ENCODE measurements around the gene AP2A1.

- TF ChIP-seq POLR2A (IDR thresholded peaks at IDR 0.05; ENCODE audit: low read depth, low read length) (no peak), TAF1 (IDR thresholded peaks at IDR 0.05; ENCODE audit: borderline replicate concordance, low read depth, low read length) (no peak)
Measured at GRCh38 chr19:49799271-49799797, 32.5 kb downstream of the AP2A1 start.

All from GM12892 (cell line).